Non-pigmented ciliary epithelial cell (primary cell): Measurements from ENCODE around the gene PCBD1.
A peak's percentile ranks its signal among the peaks of the same experiment; 100 is the strongest.
"Not testable (repeated sequence)": the region's sequence is repeated elsewhere in the genome, so short reads cannot be mapped to it uniquely, and the experiment has no call there.

ENCODE experiments used
- DNase-seq: peaks from one replicate; pipeline ENCODE4 v3.0.0-alpha.2; 2010; ENCODE audit warnings: low read depth

PCBD1 gene

GRCh38 chr10:70863470-70864160 is 24.8 kb downstream of the PCBD1 start:
- no peak for DNase-seq

GRCh38 chr10:70861495-70862197 is 26.7 kb downstream of the PCBD1 start:
- not testable (repeated sequence) for DNase-seq

- no peak for DNase-seq
Measured at GRCh38 chr10:70858759-70859158, 29.6 kb downstream of the PCBD1 start.

- no peak for DNase-seq
Measured at GRCh38 chr10:70856454-70856853, 31.9 kb downstream of the PCBD1 start.

GRCh38 chr10:70853457-70853856 is 34.9 kb downstream of the PCBD1 start:
- DNase-seq = no peak

GRCh38 chr10:70853038-70853437 is 35.3 kb downstream of the PCBD1 start:
- no peak for DNase-seq

GRCh38 chr10:70851597-70852475 is 36.5 kb downstream of the PCBD1 start:
- no peak for DNase-seq

- DNase-seq = no peak
Measured at GRCh38 chr10:70850097-70850496, 38.3 kb downstream of the PCBD1 start.

- DNase-seq = peak; percentile 83
Measured at GRCh38 chr10:70849582-70850016, 38.8 kb downstream of the PCBD1 start.

GRCh38 chr10:70847659-70848360 is 40.6 kb downstream of the PCBD1 start:
- no peak for DNase-seq

GRCh38 chr10:70846795-70847194 is 41.6 kb downstream of the PCBD1 start:
- no peak for DNase-seq

- DNase-seq = no peak
Measured at GRCh38 chr10:70845816-70846215, 42.5 kb downstream of the PCBD1 start.

GRCh38 chr10:70845256-70845655 is 43.1 kb downstream of the PCBD1 start:
- no peak for DNase-seq

- no peak for DNase-seq
Measured at GRCh38 chr10:70843776-70844489, 44.4 kb downstream of the PCBD1 start.

GRCh38 chr10:70843333-70843732 is 45.0 kb downstream of the PCBD1 start:
- DNase-seq = no peak

- DNase-seq = no peak
Measured at GRCh38 chr10:70840836-70841235, 47.5 kb downstream of the PCBD1 start.

- DNase-seq = no peak
Measured at GRCh38 chr10:70838270-70838805, 50.0 kb downstream of the PCBD1 start.

GRCh38 chr10:70837660-70838059 is 50.7 kb downstream of the PCBD1 start:
- no peak for DNase-seq

GRCh38 chr10:70836319-70836718 is 52.0 kb downstream of the PCBD1 start:
- DNase-seq = no peak

- DNase-seq = no peak
Measured at GRCh38 chr10:70834441-70835151, 53.8 kb downstream of the PCBD1 start.
